Measurements from ENCODE around the gene FMN1.

DNA sequence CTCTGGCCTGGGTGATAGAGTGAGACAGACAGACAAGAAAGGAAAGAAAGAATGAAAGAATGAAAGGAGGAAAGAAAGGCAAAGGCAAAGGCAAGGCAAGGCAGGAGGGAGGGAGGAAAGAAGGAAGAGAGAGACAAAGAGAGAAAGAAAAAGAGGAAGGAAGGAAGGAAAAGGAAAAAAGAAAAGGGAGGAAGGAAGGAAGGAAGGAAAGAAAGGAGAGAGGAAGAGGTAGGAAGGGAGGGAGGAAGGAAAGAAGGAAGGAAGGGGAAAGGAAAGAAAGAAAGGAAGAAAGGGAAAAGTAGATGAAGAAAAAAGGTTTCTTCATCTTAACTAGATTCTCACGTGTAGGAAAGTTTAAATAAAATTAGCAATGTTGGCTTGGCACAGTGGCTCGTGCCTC, 334.5 kb downstream of the FMN1 start:
- no peak for TF ChIP-seq HDGF (IDR thresholded peaks at IDR 0.05; ENCODE audit: borderline replicate concordance)
- TF ChIP-seq, protein P1, sequence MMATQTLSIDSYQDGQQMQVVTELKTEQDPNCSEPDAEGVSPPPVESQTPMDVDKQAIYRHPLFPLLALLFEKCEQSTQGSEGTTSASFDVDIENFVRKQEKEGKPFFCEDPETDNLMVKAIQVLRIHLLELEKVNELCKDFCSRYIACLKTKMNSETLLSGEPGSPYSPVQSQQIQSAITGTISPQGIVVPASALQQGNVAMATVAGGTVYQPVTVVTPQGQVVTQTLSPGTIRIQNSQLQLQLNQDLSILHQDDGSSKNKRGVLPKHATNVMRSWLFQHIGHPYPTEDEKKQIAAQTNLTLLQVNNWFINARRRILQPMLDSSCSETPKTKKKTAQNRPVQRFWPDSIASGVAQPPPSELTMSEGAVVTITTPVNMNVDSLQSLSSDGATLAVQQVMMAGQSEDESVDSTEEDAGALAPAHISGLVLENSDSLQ (IDR thresholded peaks at IDR 0.05) = no peak
- no peak for TF ChIP-seq BHLHE40 (IDR thresholded peaks at IDR 0.05; ENCODE audit: borderline replicate concordance)
- no peak for TF ChIP-seq FOXA1 (IDR thresholded peaks at IDR 0.05)
- no peak for TF ChIP-seq NFRKB (IDR thresholded peaks at IDR 0.05)
- TF ChIP-seq SP1 (IDR thresholded peaks at IDR 0.05) = no peak

All from HEK293T (cell line).